GM12872 (cell line): ENCODE measurements around the gene ATG12.

Experiments used
- TF ChIP-seq, protein P1 (sequence below): IDR thresholded peaks from 3 replicates; pipeline ENCODE4 v1.5.1; 2011; ENCODE audit warnings: low read depth, mild to moderate bottlenecking, low read length, moderate library complexity; ENCODE audit not compliant: insufficient read depth

Gene ATG12

DNA sequence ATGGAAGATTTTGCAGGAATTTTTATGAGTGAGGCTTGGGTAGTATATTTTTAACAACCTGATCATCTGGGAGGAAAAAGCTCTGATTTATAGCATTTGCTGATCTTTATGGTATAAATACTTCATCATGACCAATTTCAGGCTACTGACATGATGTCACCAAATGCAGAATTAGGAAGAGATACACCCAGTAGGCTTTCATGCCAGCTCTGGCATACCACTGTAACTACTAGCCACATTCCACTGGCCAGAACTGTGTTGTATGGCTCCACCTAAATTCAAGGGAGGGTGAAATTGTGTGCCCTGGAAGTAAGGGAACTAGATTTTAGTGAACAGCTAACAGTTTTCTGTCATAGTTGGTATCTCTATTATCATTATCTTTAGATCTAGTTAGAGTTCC is 18.0 kb upstream of the ATG12 start:
- TF ChIP-seq, protein P1, sequence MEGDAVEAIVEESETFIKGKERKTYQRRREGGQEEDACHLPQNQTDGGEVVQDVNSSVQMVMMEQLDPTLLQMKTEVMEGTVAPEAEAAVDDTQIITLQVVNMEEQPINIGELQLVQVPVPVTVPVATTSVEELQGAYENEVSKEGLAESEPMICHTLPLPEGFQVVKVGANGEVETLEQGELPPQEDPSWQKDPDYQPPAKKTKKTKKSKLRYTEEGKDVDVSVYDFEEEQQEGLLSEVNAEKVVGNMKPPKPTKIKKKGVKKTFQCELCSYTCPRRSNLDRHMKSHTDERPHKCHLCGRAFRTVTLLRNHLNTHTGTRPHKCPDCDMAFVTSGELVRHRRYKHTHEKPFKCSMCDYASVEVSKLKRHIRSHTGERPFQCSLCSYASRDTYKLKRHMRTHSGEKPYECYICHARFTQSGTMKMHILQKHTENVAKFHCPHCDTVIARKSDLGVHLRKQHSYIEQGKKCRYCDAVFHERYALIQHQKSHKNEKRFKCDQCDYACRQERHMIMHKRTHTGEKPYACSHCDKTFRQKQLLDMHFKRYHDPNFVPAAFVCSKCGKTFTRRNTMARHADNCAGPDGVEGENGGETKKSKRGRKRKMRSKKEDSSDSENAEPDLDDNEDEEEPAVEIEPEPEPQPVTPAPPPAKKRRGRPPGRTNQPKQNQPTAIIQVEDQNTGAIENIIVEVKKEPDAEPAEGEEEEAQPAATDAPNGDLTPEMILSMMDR: no peak

DNA sequence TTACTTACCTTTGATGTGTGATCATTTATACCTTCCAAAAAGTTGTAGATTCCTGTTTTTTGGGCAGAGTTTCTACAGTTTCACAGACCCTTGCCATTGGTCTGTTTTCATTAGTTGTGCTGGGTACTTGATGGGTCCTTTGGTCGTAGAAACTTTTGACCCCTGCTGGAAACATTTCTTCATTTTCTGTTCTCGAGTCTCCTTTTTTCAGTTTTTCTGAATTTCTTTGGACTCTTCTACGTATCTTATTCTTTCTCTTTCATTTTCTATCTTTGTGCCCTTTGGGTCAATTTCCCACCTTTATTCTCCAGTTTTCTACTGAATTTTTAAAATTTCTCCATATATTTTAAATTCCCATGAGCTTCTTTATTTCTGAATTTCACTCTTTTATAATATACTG is 17.0 kb upstream of the ATG12 start:
- TF ChIP-seq, protein P1: no peak

DNA sequence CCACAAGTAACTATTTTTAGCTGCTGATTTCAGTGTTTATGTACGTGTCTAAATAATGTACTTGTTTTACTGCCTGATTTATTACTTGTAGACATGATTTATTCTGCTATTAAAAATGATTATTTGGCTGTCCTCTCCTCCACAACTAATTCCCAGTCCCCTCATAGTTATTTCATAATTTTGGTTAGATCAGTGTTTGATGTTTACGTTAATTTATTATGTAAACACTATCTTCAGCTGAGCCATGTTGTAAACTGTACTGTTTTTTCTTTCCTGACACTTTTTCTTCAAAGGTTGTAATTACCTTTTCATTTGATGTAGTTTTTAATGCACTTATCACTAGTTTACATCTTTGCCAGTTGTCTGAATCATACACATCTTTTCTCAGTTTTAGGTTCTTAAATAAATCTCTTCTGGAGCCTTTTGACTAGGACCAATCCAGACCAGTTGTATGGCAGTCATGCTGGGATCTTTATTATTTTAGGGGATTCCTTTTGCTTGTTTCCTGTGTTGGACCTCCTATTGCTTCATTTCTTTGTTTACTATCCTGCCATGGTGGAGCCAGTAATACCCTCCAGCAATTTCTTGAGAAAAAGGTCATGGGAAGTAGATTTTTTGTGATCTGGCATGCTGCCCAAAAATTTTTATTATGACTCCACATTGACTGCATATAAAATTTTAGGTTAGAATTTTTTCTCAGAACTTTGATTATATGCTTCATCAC is 16.4 kb upstream of the ATG12 start:
- TF ChIP-seq, protein P1: no peak

DNA sequence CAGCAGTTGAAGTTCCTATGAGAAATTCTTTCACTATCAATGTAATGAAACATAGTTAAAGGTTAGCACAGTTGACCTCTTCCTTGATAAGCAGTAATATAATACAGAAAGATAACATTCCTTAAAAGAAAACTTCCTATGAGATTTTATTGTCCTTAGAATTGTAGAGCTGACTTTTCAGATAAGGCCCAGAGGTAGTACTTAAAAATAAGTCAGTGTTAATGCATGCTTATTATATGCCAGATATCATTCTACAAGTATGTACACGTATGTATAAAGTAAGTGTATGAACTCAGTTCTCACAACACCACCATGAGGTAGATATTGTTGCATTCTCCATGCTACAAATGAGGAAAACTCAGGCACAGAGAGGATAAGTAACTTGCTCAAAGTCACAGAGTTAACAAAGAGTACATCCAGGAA is 15.7 kb upstream of the ATG12 start:
- TF ChIP-seq, protein P1: no peak

DNA sequence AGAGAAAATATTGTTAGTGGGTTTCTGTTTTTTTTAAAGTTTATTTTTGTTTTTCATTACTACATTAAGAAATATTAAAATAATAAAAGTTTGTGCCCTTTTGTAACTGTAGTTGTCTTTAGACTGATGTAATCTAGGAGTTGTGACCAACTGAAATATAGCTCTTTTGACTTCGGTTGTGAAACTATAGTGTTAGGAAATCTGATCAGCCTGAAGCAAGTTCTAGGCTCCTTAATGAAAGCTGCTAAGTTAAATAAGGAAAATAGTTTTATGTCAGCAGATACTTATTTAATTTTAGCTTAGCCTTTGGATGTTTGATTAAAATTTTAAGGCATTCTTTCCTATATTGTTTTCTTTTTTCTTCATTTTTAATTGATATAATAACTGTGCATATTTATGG is 14.6 kb upstream of the ATG12 start:
- TF ChIP-seq, protein P1: no peak

DNA sequence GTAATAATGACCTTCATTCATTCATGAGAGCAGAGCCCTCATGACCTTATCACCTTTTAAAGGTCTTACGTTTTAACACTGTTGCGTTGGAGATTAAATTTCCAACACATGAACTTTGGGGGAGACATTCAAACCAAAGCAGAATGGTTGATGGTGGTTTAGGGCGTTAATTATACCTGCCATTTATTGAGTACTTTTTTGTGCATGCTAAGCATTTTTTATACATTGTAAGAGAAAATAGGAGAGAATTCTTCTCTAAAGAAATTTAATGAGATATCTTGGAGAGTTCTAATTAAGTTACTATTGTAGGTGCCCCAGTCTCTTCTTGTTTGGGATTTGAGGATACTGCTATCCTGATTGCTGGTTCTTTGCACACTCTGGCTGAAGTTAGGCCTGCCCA is 12.8 kb upstream of the ATG12 start:
- TF ChIP-seq, protein P1: no peak

DNA sequence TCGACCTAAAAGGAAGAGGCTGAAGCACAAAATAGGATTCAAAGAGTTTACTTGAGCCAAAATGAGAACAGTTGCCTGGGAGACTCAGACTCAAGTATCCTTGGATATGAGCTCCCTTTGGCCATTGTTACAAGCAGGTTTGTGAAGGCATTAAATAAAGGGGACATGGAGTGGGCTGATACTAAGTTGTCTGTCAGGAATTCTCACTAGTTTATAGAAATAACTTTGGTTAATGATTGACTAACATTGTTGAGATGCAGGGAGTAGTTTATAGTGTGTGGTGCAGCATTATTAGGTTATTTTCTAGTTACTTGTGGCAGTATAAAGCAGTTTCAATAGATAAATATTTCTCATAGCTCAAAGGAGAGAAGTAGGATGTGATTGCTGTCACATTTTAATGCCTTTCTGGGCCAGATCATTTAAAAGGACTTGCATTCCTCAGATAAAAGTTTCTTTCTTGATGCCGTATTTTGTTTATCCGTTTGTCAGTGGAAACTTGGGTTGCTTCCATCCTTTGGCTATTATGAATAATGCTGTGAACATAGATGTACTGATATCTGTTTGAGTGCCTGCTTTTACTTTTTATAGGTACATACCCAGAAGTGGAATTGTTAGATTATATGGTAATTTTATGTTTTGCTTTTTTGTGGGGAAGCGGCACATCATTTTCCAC is 9.5 kb upstream of the ATG12 start:
- TF ChIP-seq, protein P1: no peak
